Measurements from ENCODE around the gene LMAN1L. TPM values are rescaled to one million over a fixed set of nuclear protein-coding genes. Genes with fewer than 3 reads are reported as not detected.

Gene LMAN1L
- total RNA-seq, 1 donor from 2014 or later = 8.1 TPM

DNA sequence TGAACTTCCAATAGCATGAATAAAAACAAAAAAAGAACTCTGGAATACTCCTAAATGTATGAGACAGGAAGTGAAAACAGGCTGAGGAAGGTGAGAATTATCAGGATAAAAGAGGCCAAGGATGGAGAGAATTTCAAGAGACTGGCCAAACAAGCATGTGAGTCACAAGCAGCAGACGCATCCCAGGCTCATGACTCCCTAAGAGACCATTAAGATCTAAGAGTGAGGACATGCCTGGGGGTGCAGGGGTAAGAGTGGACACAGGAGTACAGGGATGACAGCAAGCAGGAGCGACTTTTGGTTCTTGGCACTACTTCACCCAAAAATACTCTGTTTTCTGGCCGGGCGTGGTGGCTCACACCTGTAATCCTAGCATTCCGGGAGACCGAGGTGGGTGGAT, 53.5 kb downstream of the LMAN1L start:
- Histone ChIP-seq H3K4me3 (no peak overlapping the region), H3K27ac (replicated peaks) (peak overlapping the region; percentile 97), H3K9me3 (replicated peaks) (no peaks in the 10 kb centered on the region), H3K4me1 (peaks cover 77% of the 10 kb centered on the region), H3K27me3 (ENCODE audit: low read depth) (no peaks in the 10 kb centered on the region), H3K36me3 (no peaks in the 10 kb centered on the region)
- intact Hi-C loops (cut with micrococcal nuclease) = no loop called here
- TF ChIP-seq, protein P1, sequence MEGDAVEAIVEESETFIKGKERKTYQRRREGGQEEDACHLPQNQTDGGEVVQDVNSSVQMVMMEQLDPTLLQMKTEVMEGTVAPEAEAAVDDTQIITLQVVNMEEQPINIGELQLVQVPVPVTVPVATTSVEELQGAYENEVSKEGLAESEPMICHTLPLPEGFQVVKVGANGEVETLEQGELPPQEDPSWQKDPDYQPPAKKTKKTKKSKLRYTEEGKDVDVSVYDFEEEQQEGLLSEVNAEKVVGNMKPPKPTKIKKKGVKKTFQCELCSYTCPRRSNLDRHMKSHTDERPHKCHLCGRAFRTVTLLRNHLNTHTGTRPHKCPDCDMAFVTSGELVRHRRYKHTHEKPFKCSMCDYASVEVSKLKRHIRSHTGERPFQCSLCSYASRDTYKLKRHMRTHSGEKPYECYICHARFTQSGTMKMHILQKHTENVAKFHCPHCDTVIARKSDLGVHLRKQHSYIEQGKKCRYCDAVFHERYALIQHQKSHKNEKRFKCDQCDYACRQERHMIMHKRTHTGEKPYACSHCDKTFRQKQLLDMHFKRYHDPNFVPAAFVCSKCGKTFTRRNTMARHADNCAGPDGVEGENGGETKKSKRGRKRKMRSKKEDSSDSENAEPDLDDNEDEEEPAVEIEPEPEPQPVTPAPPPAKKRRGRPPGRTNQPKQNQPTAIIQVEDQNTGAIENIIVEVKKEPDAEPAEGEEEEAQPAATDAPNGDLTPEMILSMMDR (IDR thresholded peaks at IDR 0.05; ENCODE audit: borderline replicate concordance) = no peak
- DNase-seq = no peak

DNA sequence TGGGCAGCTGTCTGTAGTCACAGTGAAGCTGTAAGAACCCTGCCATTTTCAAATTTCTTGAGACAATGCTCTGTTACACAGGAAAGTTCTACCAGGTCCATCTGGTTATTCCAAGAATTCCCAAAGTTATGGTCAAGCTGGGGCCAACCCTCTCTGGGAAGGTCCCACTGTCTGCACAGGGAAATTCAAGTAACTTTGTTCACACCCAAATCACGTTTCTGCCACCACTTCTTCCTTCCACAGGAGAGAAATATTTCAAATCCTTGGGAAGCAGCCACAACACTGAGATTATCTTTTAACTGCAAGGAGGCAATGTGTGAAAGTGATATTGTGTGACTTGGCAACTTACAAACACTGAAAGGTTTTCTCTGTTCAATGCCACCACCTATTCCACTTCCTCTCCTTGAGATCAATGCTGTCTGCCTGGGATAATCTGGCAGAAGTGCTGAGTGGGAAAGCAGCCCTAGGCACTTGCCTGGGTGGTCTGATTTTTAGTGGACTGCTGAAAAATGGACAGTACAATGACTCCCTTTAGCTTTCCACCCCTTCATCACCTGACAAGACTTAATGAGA, 54.9 kb downstream of the LMAN1L start:
- H3K36me3 ChIP-seq = no peaks in the 10 kb centered on the region
- no peaks in the 10 kb centered on the region for H3K27me3 ChIP-seq (ENCODE audit: low read depth)
- peak overlapping the region; percentile 97 for H3K27ac ChIP-seq (replicated peaks)
- TF ChIP-seq, protein P1 (IDR thresholded peaks at IDR 0.05; ENCODE audit: borderline replicate concordance) = no peak
- no peak for DNase-seq
- H3K4me1 ChIP-seq = peaks cover 92% of the 10 kb centered on the region
- no peak overlapping the region for H3K4me3 ChIP-seq
- intact Hi-C loops (cut with micrococcal nuclease) = no loop called here
- H3K9me3 ChIP-seq (replicated peaks) = no peaks in the 10 kb centered on the region

DNA sequence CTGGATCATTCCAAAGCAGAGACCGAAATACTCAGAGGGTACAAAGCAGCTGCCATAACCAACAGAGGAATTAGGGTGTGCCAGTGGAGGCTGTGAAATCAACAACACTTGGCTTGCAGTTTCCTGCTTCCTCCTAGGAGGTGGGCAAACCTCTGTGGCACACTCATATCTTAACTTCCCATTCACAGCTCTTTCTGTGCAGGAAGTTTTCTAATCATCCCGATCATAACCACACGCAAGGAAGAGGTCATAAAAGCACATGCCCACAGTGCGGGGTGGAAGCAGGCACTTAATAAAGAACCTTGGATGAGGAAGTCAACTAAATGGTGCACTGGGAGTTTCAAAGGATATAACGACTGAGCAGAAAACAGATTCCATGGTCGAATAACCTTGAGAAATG, 55.4 kb downstream of the LMAN1L start:
- Histone ChIP-seq H3K4me3 (no peak overlapping the region), H3K27me3 (ENCODE audit: low read depth) (no peaks in the 10 kb centered on the region), H3K27ac (replicated peaks) (peak overlapping the region; percentile 97), H3K9me3 (replicated peaks) (no peaks in the 10 kb centered on the region), H3K36me3 (no peaks in the 10 kb centered on the region), H3K4me1 (peaks cover 91% of the 10 kb centered on the region)
- intact Hi-C loops (cut with micrococcal nuclease) = no loop called here
- TF ChIP-seq, protein P1 (IDR thresholded peaks at IDR 0.05; ENCODE audit: borderline replicate concordance) = no peak
- DNase-seq = no peak

DNA sequence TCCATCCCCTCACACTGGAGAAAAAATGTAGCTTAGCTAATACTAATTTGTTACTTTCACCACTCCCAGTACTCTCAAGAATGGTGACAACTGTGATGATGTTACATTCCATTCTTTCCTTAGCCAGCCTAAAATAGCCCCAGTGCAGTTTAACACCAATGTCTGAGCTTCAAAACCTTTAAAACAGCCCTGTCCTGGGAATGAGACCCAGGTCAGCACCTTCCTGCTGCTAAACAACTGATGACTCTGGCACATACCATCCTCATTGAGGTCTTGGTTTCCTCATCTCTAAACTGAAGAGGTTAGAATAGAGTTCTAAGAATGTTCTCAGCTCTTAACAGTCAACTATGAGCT, 56.7 kb downstream of the LMAN1L start:
- H3K9me3 ChIP-seq (replicated peaks) = no peaks in the 10 kb centered on the region
- TF ChIP-seq, protein P1 (IDR thresholded peaks at IDR 0.05; ENCODE audit: borderline replicate concordance) = no peak
- intact Hi-C loops (cut with micrococcal nuclease) = no loop called here
- H3K4me1 ChIP-seq = peaks cover 84% of the 10 kb centered on the region
- H3K27me3 ChIP-seq (ENCODE audit: low read depth) = no peaks in the 10 kb centered on the region
- H3K27ac ChIP-seq (replicated peaks) = peak overlapping the region; percentile 97
- H3K36me3 ChIP-seq = no peaks in the 10 kb centered on the region
- no peak for DNase-seq
- H3K4me3 ChIP-seq = peak overlapping the region; percentile 46

DNA sequence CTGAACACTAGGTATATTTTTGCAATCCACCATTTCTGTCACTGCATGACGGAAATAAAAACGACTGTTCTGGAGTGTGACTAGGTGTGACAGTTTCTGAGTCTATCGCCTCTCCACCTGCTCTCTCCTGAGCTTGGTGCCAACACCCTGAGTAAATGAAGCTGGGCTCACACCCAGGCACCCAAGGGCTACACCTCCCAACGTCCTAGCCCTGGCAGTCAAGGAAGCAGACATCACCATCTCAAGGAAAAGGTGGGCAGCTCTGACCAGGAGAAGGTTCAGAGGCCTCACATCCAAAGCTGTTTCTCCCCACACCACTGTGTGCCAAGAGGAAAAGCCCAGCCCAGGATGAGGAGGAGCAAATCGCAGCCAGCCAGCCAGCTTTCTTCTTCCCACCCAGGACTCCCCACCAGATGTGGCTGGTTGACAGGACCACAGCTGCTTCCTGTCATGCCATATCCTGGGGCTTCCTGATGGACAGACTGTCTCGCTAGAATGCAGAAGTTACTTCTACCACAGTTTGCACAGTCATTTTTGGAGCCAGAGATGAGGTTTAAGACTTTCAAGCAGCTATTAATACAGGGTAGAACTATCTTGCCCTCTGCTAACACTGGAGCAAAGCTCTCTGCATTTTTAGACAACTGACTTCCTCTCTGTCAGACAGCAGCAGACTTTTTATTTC, 57.2 kb downstream of the LMAN1L start:
- Histone ChIP-seq H3K9me3 (replicated peaks) (no peaks in the 10 kb centered on the region), H3K27me3 (ENCODE audit: low read depth) (no peaks in the 10 kb centered on the region), H3K27ac (replicated peaks) (peak overlapping the region; percentile 97), H3K36me3 (no peaks in the 10 kb centered on the region), H3K4me1 (peaks cover 79% of the 10 kb centered on the region), H3K4me3 (peak overlapping the region; percentile 46)
- intact Hi-C loops (cut with micrococcal nuclease) = no loop called here
- DNase-seq = peak; percentile 80
- TF ChIP-seq, protein P1 (IDR thresholded peaks at IDR 0.05; ENCODE audit: borderline replicate concordance) = no peak
